Heart left ventricle (tissue), 16 donors: ENCODE measurements around the gene TBCK. TPM values are rescaled to one million over a fixed set of nuclear protein-coding genes. Genes with fewer than 3 reads are reported as not detected.

Experiments
- ATAC-seq, 4 donors: fragments of 200-7000 bp; cut with Tn5 transposase; one replicate each; pipeline ENCODE4 v1.9.1; 2020 to 2022; ENCODE audit warnings: moderate library complexity in 4 of 4, mild to moderate bottlenecking in 3 of 4, moderate number of reproducible peaks in 1 of 4
- DNase-seq, 5 donors: peaks; one replicate each; pipeline ENCODE4 v3.0.0-alpha.2; 2020
- H3K27ac ChIP-seq, 12 donors: fragments of 200-600 bp; sonication (generic) in 4 of 12; one replicate each; pipeline versions ENCODE4 v1.5.0 to v1.8.0; 2016 to 2022; ENCODE audit warnings: mild to moderate bottlenecking in 2 of 12
- H3K27me3 ChIP-seq, 9 donors: fragments of 200-600 bp; sonication (generic) in 2 of 9; one replicate each; pipeline versions ENCODE4 v1.5.1 to v1.8.0; 2016 to 2022; ENCODE audit warnings: mild to moderate bottlenecking in 3 of 9
- H3K36me3 ChIP-seq, 9 donors: fragments of 200-600 bp; sonication (generic) in 2 of 9; one replicate each; pipeline versions ENCODE4 v1.5.0 to v1.8.0; 2018 to 2022; ENCODE audit warnings: mild to moderate bottlenecking in 2 of 9
- H3K4me1 ChIP-seq, 12 donors: fragments of 200-600 bp; sonication (generic) in 4 of 12; one replicate each; pipeline versions ENCODE4 v1.5.0 to v1.8.0; 2016 to 2022; ENCODE audit warnings: mild to moderate bottlenecking in 3 of 12
- H3K4me3 ChIP-seq, 12 donors: fragments of 200-600 bp; sonication (generic) in 4 of 12; one replicate each; pipeline versions ENCODE4 v1.5.0 to v1.8.0; 2017 to 2022; ENCODE audit warnings: mild to moderate bottlenecking in 9 of 12, moderate library complexity in 4 of 12
- H3K9me3 ChIP-seq, 12 donors: fragments of 200-600 bp; sonication (generic) in 4 of 12; one replicate each; pipeline versions ENCODE4 v1.5.0 to v1.8.0; 2016 to 2022; ENCODE audit warnings: mild to moderate bottlenecking in 1 of 12
- POLR2A ChIP-seq, 2 donors: fragments of 450-650 bp; IDR thresholded peaks; one replicate each; pipeline ENCODE4 v1.6.1; 2017; ENCODE audit warnings: antibody characterized with exemption in 2 of 2, mild to moderate bottlenecking in 2 of 2, moderate library complexity in 2 of 2
- WGBS, 4 donors: extraction: QIAGEN DNeasy Blood & Tissue Kit in 2 of 4; methylation state at CpG; one replicate each; pipeline versions ENCODE4 v1.1.5 to v1.1.7; 2013 to 2018; 5-methylcytosine and 5-hydroxymethylcytosine counted together
- intact Hi-C, 10 donors: fragments of 100-400 bp; cut with DNase I; formaldehyde crosslinking; loops; one replicate each; pipeline versions ENCODE4 v1.11.1 to v1.14.2; 2022
- polyA plus RNA-seq, 2 donors: library from polyadenylated mRNA; stranded (reverse); fragments of 200-250 nt; gene quantifications; one replicate each; pipeline ENCODE4 v1.2.3, GENCODE V29; 2013
- total RNA-seq, 9 donors: library from RNA; depleted of rRNA in 2 of 9; stranded (reverse); fragments of >200 nt in 2 of 9; fragmentation: NEBNext Ultra II Directional in 3 of 9; extraction: Animal tissue kit (Norgen Biotek cat#: 25700) in 3 of 9; gene quantifications; one replicate each; pipeline versions ENCODE4 v1.1.0 to v1.2.4, GENCODE V29; 2016 to 2023
- TF ChIP-seq, protein P1 (sequence below), 12 donors: fragments of 200-600 bp; sonication (generic) in 4 of 12; IDR thresholded peaks; one replicate each; pipeline versions ENCODE4 v1.5.0 to v1.8.0; 2018 to 2022; ENCODE audit warnings: antibody characterized with exemption in 12 of 12, mild to moderate bottlenecking in 5 of 12
- donor health status: ischemic (EF 13 %, LVEDD 7.1; RV severe dilation, severe dysfunction).
- donor health status: healthy with polysubstance abuse.
- donor health status: DM: no; HTN: yes; CAD: no.
- donor health status: DM: no; HTN: no; CAD: no.
- donor health status: ischemic (EF 25% LVEDD 6.9; RV normal size, moderate dysfunction).
- donor health status: ischemic (EF 25% LVEDD 5.7; RV mildly dilated, moderate dysfunction).
- donor health status: healthy.
- donor health status: DM: yes; HTN: yes; CAD: no.
- donor health status: ischemic (EF 35%, LVEDD 5.7; RV mildly dilated, moderate dysfunction).
- donor health status: nonischemic (EF 11% LVEDD 7.7; RV severe dilation, severe dysfunction).
- donor health status: DM: yes; HTN: yes; CAD: no.
- donor health status: PGD.
- donor health status: ischemic (EF 29% LVEDD 5.4; RV normal size, mild dysfunction).
- donor health status: nonischemic (EF 23%, LVEDD 6.1; RV moderate dilation, normal function).

TBCK gene
- total and polyA plus RNA-seq, 11 donors: 5.0 to 27.1 (median 14.6) TPM

DNA sequence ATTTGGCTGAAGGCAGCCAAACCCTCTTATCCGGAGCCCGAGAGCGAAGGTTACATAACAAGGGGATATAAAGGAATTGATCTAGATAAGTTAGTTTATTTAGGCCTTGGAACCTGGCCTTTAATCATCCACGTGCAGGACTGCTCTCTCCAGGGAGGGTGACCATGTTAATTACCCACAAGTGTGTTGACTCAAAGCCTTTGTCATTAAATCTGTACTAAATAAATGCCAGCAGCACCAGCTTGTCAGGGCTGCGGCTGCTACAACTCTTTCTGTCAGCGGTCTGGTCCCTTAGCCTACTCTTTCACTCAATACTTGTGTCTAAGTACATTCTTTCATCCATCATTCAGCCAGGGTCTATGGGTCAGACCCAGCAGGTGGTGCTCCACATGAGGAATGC, 206.1 kb downstream of the TBCK start:
- 96 to 97% (median 97%) methylated on average over 6 of the region's 6 CpGs for WGBS, 4 donors

DNA sequence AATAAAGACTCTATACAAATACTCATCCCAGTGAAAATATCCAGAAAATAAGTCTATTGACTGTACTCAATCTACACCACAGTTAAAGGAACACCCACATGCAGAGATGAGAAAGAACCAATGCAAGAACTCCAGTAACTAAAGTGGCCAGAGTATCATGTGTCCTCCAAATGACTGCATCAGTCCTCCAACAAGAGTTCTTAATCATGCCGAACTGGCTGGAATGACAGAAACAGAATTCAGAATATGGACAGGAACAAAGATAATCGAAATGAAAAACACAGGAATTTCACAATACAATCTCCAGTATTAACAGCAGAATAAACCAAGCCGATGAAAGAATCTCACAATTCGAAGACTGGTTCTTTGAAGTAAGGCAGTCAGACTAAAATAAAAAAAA, 210.3 kb downstream of the TBCK start:
- no peaks in the 10 kb centered on the region for H3K27me3 ChIP-seq
- H3K4me1 ChIP-seq: no peaks in the 10 kb centered on the region
- H3K27ac ChIP-seq: no peak overlapping the region
- DNase-seq (no peak), ATAC-seq (no peak)
- H3K9me3 ChIP-seq: peaks cover 0 to 26% (median 17%) of the 10 kb centered on the region in 12 donors
- H3K36me3 ChIP-seq: peaks cover 0 to 44% (median 6%) of the 10 kb centered on the region in 9 donors
- no peak overlapping the region for H3K4me3 ChIP-seq
- WGBS, 4 donors: 97 to 98% (median 97%) methylated on average over 4 of the region's 4 CpGs
- intact Hi-C loops: no loop called here
- no peak for TF ChIP-seq POLR2A (IDR thresholded peaks at IDR 0.05)
- TF ChIP-seq, protein P1, sequence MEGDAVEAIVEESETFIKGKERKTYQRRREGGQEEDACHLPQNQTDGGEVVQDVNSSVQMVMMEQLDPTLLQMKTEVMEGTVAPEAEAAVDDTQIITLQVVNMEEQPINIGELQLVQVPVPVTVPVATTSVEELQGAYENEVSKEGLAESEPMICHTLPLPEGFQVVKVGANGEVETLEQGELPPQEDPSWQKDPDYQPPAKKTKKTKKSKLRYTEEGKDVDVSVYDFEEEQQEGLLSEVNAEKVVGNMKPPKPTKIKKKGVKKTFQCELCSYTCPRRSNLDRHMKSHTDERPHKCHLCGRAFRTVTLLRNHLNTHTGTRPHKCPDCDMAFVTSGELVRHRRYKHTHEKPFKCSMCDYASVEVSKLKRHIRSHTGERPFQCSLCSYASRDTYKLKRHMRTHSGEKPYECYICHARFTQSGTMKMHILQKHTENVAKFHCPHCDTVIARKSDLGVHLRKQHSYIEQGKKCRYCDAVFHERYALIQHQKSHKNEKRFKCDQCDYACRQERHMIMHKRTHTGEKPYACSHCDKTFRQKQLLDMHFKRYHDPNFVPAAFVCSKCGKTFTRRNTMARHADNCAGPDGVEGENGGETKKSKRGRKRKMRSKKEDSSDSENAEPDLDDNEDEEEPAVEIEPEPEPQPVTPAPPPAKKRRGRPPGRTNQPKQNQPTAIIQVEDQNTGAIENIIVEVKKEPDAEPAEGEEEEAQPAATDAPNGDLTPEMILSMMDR (IDR thresholded peaks at IDR 0.05): no peak

More for the DNA sequence above, 206.1 kb downstream of the TBCK start:
- intact Hi-C loops: no loop called here
- peaks cover 0 to 48% (median 31%) of the 10 kb centered on the region in 12 donors for H3K9me3 ChIP-seq
- ATAC-seq (no peak), DNase-seq (no peak)
- H3K4me3 ChIP-seq: no peak overlapping the region
- H3K4me1 ChIP-seq: no peaks in the 10 kb centered on the region
- H3K27ac ChIP-seq: no peak overlapping the region
- no peak for TF ChIP-seq POLR2A (IDR thresholded peaks at IDR 0.05)
- TF ChIP-seq, protein P1 (IDR thresholded peaks at IDR 0.05): no peak
- peaks cover 0 to 74% (median 11%) of the 10 kb centered on the region in 9 donors for H3K36me3 ChIP-seq
- H3K27me3 ChIP-seq: no peaks in the 10 kb centered on the region

DNA sequence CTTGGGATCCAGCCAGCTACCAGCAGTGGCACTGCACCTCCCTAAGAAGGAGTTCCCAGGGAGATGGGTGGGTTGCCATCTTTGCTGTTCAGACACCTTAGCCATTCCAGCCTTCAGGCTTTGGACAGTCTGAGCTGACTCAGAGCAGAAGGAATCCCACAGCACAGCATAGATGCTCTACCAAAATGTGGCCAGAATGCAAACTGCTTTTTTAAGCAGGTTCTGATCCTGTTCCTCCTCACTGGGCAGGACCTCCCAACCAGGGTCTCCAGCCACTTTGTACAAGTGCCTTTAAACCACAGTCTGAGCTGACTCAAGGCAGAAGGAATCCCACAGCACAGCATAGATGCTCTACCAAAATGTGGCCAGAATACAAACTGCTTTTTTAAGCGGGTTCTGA, 211.7 kb downstream of the TBCK start:
- intact Hi-C loops: no loop called here
- WGBS, 4 donors: 67 to 100% (median 99%) methylated on average over 1 of the region's 1 CpG
- TF ChIP-seq, protein P1 (IDR thresholded peaks at IDR 0.05): no peak
- no peak for TF ChIP-seq POLR2A (IDR thresholded peaks at IDR 0.05)
- Histone ChIP-seq H3K36me3 (peaks cover 0 to 31% (median 6%) of the 10 kb centered on the region in 9 donors), H3K4me3 (no peak overlapping the region), H3K27ac (no peak overlapping the region), H3K9me3 (peaks cover 0 to 11% (median 2%) of the 10 kb centered on the region in 12 donors), H3K27me3 (no peaks in the 10 kb centered on the region), H3K4me1 (no peaks in the 10 kb centered on the region)
- DNase-seq: no peak
- no peak for ATAC-seq

DNA sequence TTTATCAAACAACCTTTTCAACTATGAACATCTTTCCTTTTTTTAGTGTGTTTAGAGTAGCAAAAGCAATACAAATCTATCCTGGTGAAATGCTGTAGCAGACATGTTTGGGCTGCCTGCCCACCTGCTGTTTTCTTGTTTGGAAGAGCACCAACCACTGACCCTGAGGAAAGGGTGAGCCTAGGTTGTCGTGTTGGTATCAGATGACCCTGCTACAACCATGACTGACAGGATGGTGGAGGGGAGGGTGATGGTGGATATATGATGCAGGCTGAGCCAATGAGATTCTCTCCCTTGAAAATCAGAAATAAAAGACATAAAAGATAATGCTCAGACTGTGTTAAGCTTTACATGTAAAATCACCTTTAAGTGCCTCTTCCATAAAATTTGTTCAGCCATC, 219.6 kb downstream of the TBCK start:
- no peak for TF ChIP-seq POLR2A (IDR thresholded peaks at IDR 0.05)
- TF ChIP-seq, protein P1 (IDR thresholded peaks at IDR 0.05): no peak
- Histone ChIP-seq H3K4me1 (no peaks in the 10 kb centered on the region), H3K9me3 (peaks cover 0 to 3% (median 2%) of the 10 kb centered on the region in 12 donors), H3K27me3 (no peaks in the 10 kb centered on the region), H3K4me3 (no peak overlapping the region), H3K36me3 (peaks cover 0 to 26% (median 13%) of the 10 kb centered on the region in 9 donors), H3K27ac (no peak overlapping the region)
- no peak for ATAC-seq
- DNase-seq: no peak
- intact Hi-C loops: no loop called here
- WGBS, 4 donors: 55 to 75% (median 71%) methylated on average over 1 of the region's 1 CpG
